ENCODE data around the gene KHK.

The KHK gene

DNA sequence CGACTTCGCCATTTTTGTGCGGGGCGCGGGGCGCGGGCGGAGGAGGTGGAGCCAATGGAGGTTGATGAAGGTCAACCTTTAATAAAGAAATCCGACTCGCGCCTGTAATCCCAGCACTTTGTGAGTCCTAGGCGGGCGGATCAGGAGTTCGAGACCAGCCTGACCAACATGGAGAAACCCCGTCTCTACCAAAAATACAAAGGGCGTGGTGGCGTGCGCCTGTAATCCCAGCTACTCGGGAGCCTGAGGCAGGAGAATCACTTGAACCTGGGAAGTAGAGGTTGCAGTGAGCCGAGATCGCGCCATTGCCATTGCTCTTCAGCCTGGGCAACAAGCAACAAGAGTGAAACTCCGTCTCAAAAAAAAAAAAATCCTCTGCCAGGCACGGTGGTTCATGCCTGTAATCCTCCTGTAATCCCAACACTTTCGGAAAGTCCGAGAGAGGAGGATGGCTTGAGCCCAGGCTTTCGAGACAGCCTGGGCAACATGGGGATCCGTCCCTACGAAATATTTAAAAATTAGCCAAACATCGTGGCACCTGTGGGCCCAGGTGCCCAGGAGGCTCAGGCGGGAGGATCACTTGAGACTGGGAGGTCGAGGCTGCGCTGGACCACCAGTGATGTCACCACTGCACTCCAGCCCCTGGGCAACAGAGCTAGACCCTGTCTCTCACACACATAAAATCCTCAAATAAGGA lies 48.4 kb downstream of the KHK start:
- H3K4me1 ChIP-seq (ENCODE audit: control insufficient read depth in 5 of 5, insufficient read depth in 5 of 5, low read length in 5 of 5): peaks cover 0 to 25% (median 23%) of the 10 kb centered on the region in 5 donors
- H3K27me3 ChIP-seq (ENCODE audit: control insufficient read depth in 5 of 5, insufficient read depth in 4 of 5, low read length in 5 of 5): no peaks in the 10 kb centered on the region
- H3K27ac ChIP-seq (ENCODE audit: low read depth, low read length): no peak overlapping the region
- H3K9me3 ChIP-seq (ENCODE audit: control insufficient read depth in 5 of 5, low read length in 5 of 5): no peaks in the 10 kb centered on the region
- peak overlapping the region in 4 of 5 donors; percentile 55 to 89 (median 73) for H3K4me3 ChIP-seq (ENCODE audit: low read depth in 1 of 5, low read length in 5 of 5)
- H3K9ac ChIP-seq (ENCODE audit: low read length in 5 of 5): no peak overlapping the region
- H3K36me3 ChIP-seq (ENCODE audit: control insufficient read depth in 5 of 5, insufficient read depth in 5 of 5, low read length in 5 of 5): peaks cover 0 to 31% (median 27%) of the 10 kb centered on the region in 5 donors

DNA sequence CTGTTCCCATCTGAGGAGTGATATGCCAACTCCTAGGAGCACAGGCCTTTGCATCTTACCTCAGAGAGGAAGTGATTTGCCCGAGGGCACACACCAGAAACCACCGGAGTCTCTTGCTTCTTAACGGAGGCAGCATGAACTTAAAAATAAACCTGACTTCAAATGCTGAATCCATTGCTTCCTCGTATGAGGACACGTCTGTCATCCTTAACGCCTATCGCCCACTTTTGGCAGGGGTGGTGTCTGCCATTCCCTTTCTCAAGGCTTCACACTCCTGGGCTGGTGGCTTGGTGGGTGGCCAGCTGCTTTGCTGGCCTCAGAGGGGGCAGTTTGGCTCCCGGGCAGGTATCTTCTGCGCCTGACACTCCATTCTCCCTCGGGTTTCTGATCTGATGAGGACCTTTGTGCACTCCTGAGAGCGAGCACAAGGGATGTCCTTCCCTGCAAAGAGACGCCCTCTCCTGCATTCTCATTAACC lies 48.9 kb downstream of the KHK start:
- Histone ChIP-seq H3K4me3 (ENCODE audit: low read depth in 1 of 5, low read length in 5 of 5) (no peak overlapping the region), H3K9ac (ENCODE audit: low read length in 5 of 5) (no peak overlapping the region), H3K27ac (ENCODE audit: low read depth, low read length) (no peak overlapping the region), H3K36me3 (ENCODE audit: control insufficient read depth in 5 of 5, insufficient read depth in 5 of 5, low read length in 5 of 5) (peaks cover 0 to 25% (median 22%) of the 10 kb centered on the region in 5 donors), H3K9me3 (ENCODE audit: control insufficient read depth in 5 of 5, low read length in 5 of 5) (no peaks in the 10 kb centered on the region), H3K4me1 (ENCODE audit: control insufficient read depth in 5 of 5, insufficient read depth in 5 of 5, low read length in 5 of 5) (peaks cover 0 to 25% (median 23%) of the 10 kb centered on the region in 5 donors), H3K27me3 (ENCODE audit: control insufficient read depth in 5 of 5, insufficient read depth in 4 of 5, low read length in 5 of 5) (no peaks in the 10 kb centered on the region)

GRCh38 chr2:27136751-27137150 lies 50.2 kb downstream of the KHK start:
- no peak overlapping the region for H3K27ac ChIP-seq (ENCODE audit: low read depth, low read length)
- no peaks in the 10 kb centered on the region for H3K9me3 ChIP-seq (ENCODE audit: control insufficient read depth in 5 of 5, low read length in 5 of 5)

GRCh38 chr2:27137322-27137935 lies 50.9 kb downstream of the KHK start:
- peaks cover 0 to 6% (median 3%) of the 10 kb centered on the region in 5 donors for H3K36me3 ChIP-seq (ENCODE audit: control insufficient read depth in 5 of 5, insufficient read depth in 5 of 5, low read length in 5 of 5)
- H3K4me1 ChIP-seq (ENCODE audit: control insufficient read depth in 5 of 5, insufficient read depth in 5 of 5, low read length in 5 of 5): peaks cover 0 to 21% (median 18%) of the 10 kb centered on the region in 5 donors
- no peak overlapping the region for H3K27ac ChIP-seq (ENCODE audit: low read depth, low read length)
- no peaks in the 10 kb centered on the region for H3K27me3 ChIP-seq (ENCODE audit: control insufficient read depth in 5 of 5, insufficient read depth in 4 of 5, low read length in 5 of 5)
- no peaks in the 10 kb centered on the region for H3K9me3 ChIP-seq (ENCODE audit: control insufficient read depth in 5 of 5, low read length in 5 of 5)
- H3K9ac ChIP-seq (ENCODE audit: low read length in 5 of 5): no peak overlapping the region
- H3K4me3 ChIP-seq (ENCODE audit: low read depth in 1 of 5, low read length in 5 of 5): no peak overlapping the region

More at GRCh38 chr2:27136751-27137150, 50.2 kb downstream of the KHK start:
- Histone ChIP-seq H3K4me1 (ENCODE audit: control insufficient read depth in 5 of 5, insufficient read depth in 5 of 5, low read length in 5 of 5) (peaks cover 0 to 24% (median 23%) of the 10 kb centered on the region in 5 donors), H3K36me3 (ENCODE audit: control insufficient read depth in 5 of 5, insufficient read depth in 5 of 5, low read length in 5 of 5) (peaks cover 0 to 13% (median 9%) of the 10 kb centered on the region in 5 donors), H3K27me3 (ENCODE audit: control insufficient read depth in 5 of 5, insufficient read depth in 4 of 5, low read length in 5 of 5) (no peaks in the 10 kb centered on the region), H3K9ac (ENCODE audit: low read length in 5 of 5) (no peak overlapping the region), H3K4me3 (ENCODE audit: low read depth in 1 of 5, low read length in 5 of 5) (no peak overlapping the region)

DNA sequence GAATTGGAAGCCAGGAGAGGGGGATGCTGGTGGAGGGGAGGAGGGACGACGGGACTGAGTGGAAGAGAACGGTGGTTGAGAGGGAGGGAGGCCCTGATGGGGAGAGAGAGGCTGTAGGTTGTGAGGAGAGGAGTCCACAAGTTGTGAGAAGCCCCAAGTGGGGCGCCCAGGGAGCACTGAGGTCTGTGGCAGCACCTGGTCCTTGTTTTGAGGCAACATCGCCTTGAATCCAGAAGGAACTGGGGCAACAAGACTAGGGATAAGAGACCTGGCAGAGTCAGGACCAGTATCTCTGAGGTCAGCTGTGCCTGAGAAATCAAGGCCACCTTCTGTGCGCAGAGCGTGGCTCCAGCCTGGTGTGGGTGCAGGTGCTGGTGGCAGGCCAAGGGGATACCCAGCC lies 51.5 kb downstream of the KHK start:
- no peaks in the 10 kb centered on the region for H3K27me3 ChIP-seq (ENCODE audit: control insufficient read depth in 5 of 5, insufficient read depth in 4 of 5, low read length in 5 of 5)
- H3K4me3 ChIP-seq (ENCODE audit: low read depth in 1 of 5, low read length in 5 of 5): no peak overlapping the region
- H3K9ac ChIP-seq (ENCODE audit: low read length in 5 of 5): no peak overlapping the region
- H3K27ac ChIP-seq (ENCODE audit: low read depth, low read length): no peak overlapping the region
- no peaks in the 10 kb centered on the region for H3K9me3 ChIP-seq (ENCODE audit: control insufficient read depth in 5 of 5, low read length in 5 of 5)
- no peaks in the 10 kb centered on the region for H3K36me3 ChIP-seq (ENCODE audit: control insufficient read depth in 5 of 5, insufficient read depth in 5 of 5, low read length in 5 of 5)
- H3K4me1 ChIP-seq (ENCODE audit: control insufficient read depth in 5 of 5, insufficient read depth in 5 of 5, low read length in 5 of 5): peaks cover 0 to 14% (median 11%) of the 10 kb centered on the region in 5 donors

GRCh38 chr2:27139310-27139709 lies 52.7 kb downstream of the KHK start, which contains the start of gene PRR30:
PRR30 (minus strand) TSS chr2:27139410; CDS start chr2:27138329, 1,081 bp downstream.
- no peaks in the 10 kb centered on the region for H3K36me3 ChIP-seq (ENCODE audit: control insufficient read depth in 5 of 5, insufficient read depth in 5 of 5, low read length in 5 of 5)
- H3K27me3 ChIP-seq (ENCODE audit: control insufficient read depth in 5 of 5, insufficient read depth in 4 of 5, low read length in 5 of 5): no peaks in the 10 kb centered on the region
- no peaks in the 10 kb centered on the region for H3K9me3 ChIP-seq (ENCODE audit: control insufficient read depth in 5 of 5, low read length in 5 of 5)
- no peak within 1 kb of the TSS for H3K4me3 ChIP-seq (ENCODE audit: low read depth in 1 of 5, low read length in 5 of 5)
- H3K9ac ChIP-seq (ENCODE audit: low read length in 5 of 5): no peak within 1 kb of the TSS
- H3K4me1 ChIP-seq (ENCODE audit: control insufficient read depth in 5 of 5, insufficient read depth in 5 of 5, low read length in 5 of 5): peaks cover 0 to 3% (median 2%) of the 10 kb centered on the region in 5 donors
- H3K27ac ChIP-seq (ENCODE audit: low read depth, low read length): no peak within 1 kb of the TSS

DNA sequence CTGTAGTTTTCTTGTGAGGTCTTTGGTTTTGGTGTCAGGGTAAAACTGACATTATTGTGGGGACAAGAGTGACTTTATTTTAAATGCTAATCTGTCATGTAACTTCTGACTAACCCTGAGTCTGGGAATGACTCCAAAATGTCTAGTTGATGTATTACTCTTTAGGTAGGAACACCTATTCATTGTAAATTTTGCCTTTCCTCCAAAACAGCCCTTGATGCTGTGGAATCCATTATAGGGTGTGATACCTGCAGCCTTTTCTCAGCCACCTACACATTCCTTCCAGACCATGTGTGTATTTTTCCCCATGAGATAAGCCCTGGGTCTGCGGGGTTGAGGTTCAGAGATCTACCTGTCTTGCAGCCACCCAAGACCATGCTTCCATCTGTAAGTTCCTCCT lies 56.7 kb downstream of the KHK start:
- no peak overlapping the region for H3K9ac ChIP-seq (ENCODE audit: low read length in 5 of 5)
- H3K4me1 ChIP-seq (ENCODE audit: control insufficient read depth in 5 of 5, insufficient read depth in 5 of 5, low read length in 5 of 5): no peaks in the 10 kb centered on the region
- no peaks in the 10 kb centered on the region for H3K9me3 ChIP-seq (ENCODE audit: control insufficient read depth in 5 of 5, low read length in 5 of 5)
- H3K36me3 ChIP-seq (ENCODE audit: control insufficient read depth in 5 of 5, insufficient read depth in 5 of 5, low read length in 5 of 5): no peaks in the 10 kb centered on the region
- H3K27ac ChIP-seq (ENCODE audit: low read depth, low read length): no peak overlapping the region
- no peak overlapping the region for H3K4me3 ChIP-seq (ENCODE audit: low read depth in 1 of 5, low read length in 5 of 5)
- no peaks in the 10 kb centered on the region for H3K27me3 ChIP-seq (ENCODE audit: control insufficient read depth in 5 of 5, insufficient read depth in 4 of 5, low read length in 5 of 5)

GRCh38 chr2:27145682-27146081 lies 59.1 kb downstream of the KHK start:
- Histone ChIP-seq H3K27ac (ENCODE audit: low read depth, low read length) (no peak overlapping the region), H3K9ac (ENCODE audit: low read length in 5 of 5) (no peak overlapping the region), H3K9me3 (ENCODE audit: control insufficient read depth in 5 of 5, low read length in 5 of 5) (no peaks in the 10 kb centered on the region), H3K4me3 (ENCODE audit: low read depth in 1 of 5, low read length in 5 of 5) (no peak overlapping the region), H3K36me3 (ENCODE audit: control insufficient read depth in 5 of 5, insufficient read depth in 5 of 5, low read length in 5 of 5) (no peaks in the 10 kb centered on the region), H3K4me1 (ENCODE audit: control insufficient read depth in 5 of 5, insufficient read depth in 5 of 5, low read length in 5 of 5) (peaks cover 0 to 8% (median 6%) of the 10 kb centered on the region in 5 donors), H3K27me3 (ENCODE audit: control insufficient read depth in 5 of 5, insufficient read depth in 4 of 5, low read length in 5 of 5) (peaks cover 0 to 5% (median 0%) of the 10 kb centered on the region in 5 donors)

DNA sequence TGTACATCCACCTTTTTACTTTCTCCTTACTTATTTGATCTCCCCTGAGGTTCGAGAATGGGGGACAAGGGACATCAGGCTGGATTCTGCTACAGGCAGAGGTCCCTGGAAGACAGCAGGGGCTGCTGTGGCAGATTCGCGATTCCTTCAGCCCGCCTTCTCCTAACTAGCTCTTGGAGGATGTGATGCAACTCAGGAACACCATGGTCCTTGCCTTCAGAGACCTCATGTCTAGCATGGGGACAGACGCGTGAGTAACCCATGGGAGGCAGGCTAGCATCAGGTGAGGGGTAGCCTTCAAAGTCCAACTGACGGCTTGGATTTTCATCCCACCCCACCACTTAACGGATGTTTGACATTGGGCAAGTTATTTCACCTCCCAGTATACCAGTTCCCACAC lies 61.4 kb downstream of the KHK start:
- Histone ChIP-seq H3K36me3 (ENCODE audit: control insufficient read depth in 5 of 5, insufficient read depth in 5 of 5, low read length in 5 of 5) (no peaks in the 10 kb centered on the region), H3K9ac (ENCODE audit: low read length in 5 of 5) (no peak overlapping the region), H3K27ac (ENCODE audit: low read depth, low read length) (no peak overlapping the region), H3K4me1 (ENCODE audit: control insufficient read depth in 5 of 5, insufficient read depth in 5 of 5, low read length in 5 of 5) (peaks cover 0 to 8% (median 6%) of the 10 kb centered on the region in 5 donors), H3K9me3 (ENCODE audit: control insufficient read depth in 5 of 5, low read length in 5 of 5) (no peaks in the 10 kb centered on the region), H3K4me3 (ENCODE audit: low read depth in 1 of 5, low read length in 5 of 5) (no peak overlapping the region), H3K27me3 (ENCODE audit: control insufficient read depth in 5 of 5, insufficient read depth in 4 of 5, low read length in 5 of 5) (peaks cover 0 to 5% (median 0%) of the 10 kb centered on the region in 5 donors)

- H3K27ac ChIP-seq (ENCODE audit: low read depth, low read length): no peak within 1 kb of the TSS
- no peaks in the 10 kb centered on the region for H3K9me3 ChIP-seq (ENCODE audit: control insufficient read depth in 5 of 5, low read length in 5 of 5)
- H3K4me1 ChIP-seq (ENCODE audit: control insufficient read depth in 5 of 5, insufficient read depth in 5 of 5, low read length in 5 of 5): peaks cover 0 to 8% (median 6%) of the 10 kb centered on the region in 5 donors
- no peak within 1 kb of the TSS for H3K9ac ChIP-seq (ENCODE audit: low read length in 5 of 5)
- H3K4me3 ChIP-seq (ENCODE audit: low read depth in 1 of 5, low read length in 5 of 5): no peak within 1 kb of the TSS
- H3K36me3 ChIP-seq (ENCODE audit: control insufficient read depth in 5 of 5, insufficient read depth in 5 of 5, low read length in 5 of 5): no peaks in the 10 kb centered on the region
- H3K27me3 ChIP-seq (ENCODE audit: control insufficient read depth in 5 of 5, insufficient read depth in 4 of 5, low read length in 5 of 5): peaks cover 0 to 5% (median 0%) of the 10 kb centered on the region in 5 donors
Observed at GRCh38 chr2:27148801-27149439, 62.3 kb downstream of the KHK start, which contains the start of gene TCF23. TCF23 (plus strand) TSS chr2:27149004; CDS start chr2:27149134, 130 bp downstream.
